GM18951 (cell line): ENCODE measurements around the gene TGFA.

Experiments
- POLR2A ChIP-seq: IDR thresholded peaks from 4 replicates; pipeline ENCODE4 v1.6.1; 2011; ENCODE audit warnings: mild to moderate bottlenecking; ENCODE audit not compliant: insufficient read length, insufficient read depth; ENCODE audit errors: extremely low read depth
- in situ Hi-C: fragments of 300-500 bp; cut with MboI; formaldehyde crosslinking; loops from one replicate; pipeline ENCODE4 v1.12.0; 2022; ENCODE audit warnings: low sequenced_read_pairs, mixed read lengths, inconsistent platforms; ENCODE audit not compliant: unreplicated experiment

Gene TGFA

GRCh38 chr2:70454936-70455544 is 98.6 kb downstream of the TGFA start:
- in situ Hi-C loops: no loop called here
- TF ChIP-seq POLR2A: no peak

GRCh38 chr2:70450641-70451250 is 102.9 kb downstream of the TGFA start:
- in situ Hi-C loops: no loop called here
- no peak for TF ChIP-seq POLR2A

GRCh38 chr2:70448041-70448440 is 105.6 kb downstream of the TGFA start:
- in situ Hi-C loops: no loop called here
- no peak for TF ChIP-seq POLR2A

- in situ Hi-C loops: no loop called here
- no peak for TF ChIP-seq POLR2A
Observed at GRCh38 chr2:70443726-70444125, 109.9 kb downstream of the TGFA start.

- in situ Hi-C loops: no loop called here
- TF ChIP-seq POLR2A: no peak
Observed at GRCh38 chr2:70443078-70443465, 110.6 kb downstream of the TGFA start.

GRCh38 chr2:70442301-70443077 is 111.1 kb downstream of the TGFA start:
- in situ Hi-C loops: no loop called here
- no peak for TF ChIP-seq POLR2A

- in situ Hi-C loops: no loop called here
- TF ChIP-seq POLR2A: no peak
Observed at GRCh38 chr2:70440621-70441020, 113.0 kb downstream of the TGFA start.

- in situ Hi-C loops: no loop called here
- TF ChIP-seq POLR2A: no peak
Observed at GRCh38 chr2:70435138-70435537, 118.5 kb downstream of the TGFA start.

- in situ Hi-C loops: no loop called here
- no peak for TF ChIP-seq POLR2A
Observed at GRCh38 chr2:70433315-70433714, 120.3 kb downstream of the TGFA start.

GRCh38 chr2:70431716-70432347 is 121.8 kb downstream of the TGFA start:
- in situ Hi-C loops: no loop called here
- no peak for TF ChIP-seq POLR2A

- in situ Hi-C loops: no loop called here
- no peak for TF ChIP-seq POLR2A
Observed at GRCh38 chr2:70426341-70426740, 127.3 kb downstream of the TGFA start.

- in situ Hi-C loops: no loop called here
- no peak for TF ChIP-seq POLR2A
Observed at GRCh38 chr2:70425682-70426301, 127.8 kb downstream of the TGFA start.

- in situ Hi-C loops: no loop called here
- TF ChIP-seq POLR2A: no peak
Observed at GRCh38 chr2:70420740-70421139, 132.9 kb downstream of the TGFA start.
